HEK293 (cell line): ENCODE results near the gene TMEM119.

ENCODE experiments used
- CTCF ChIA-PET: fragments of 350-600 bp; formaldehyde crosslinking; extraction: SDS; loops from one replicate; lab custom pipeline; 2021; ENCODE audit warnings: antibody characterized with exemption; lab: Yijun Ruan, JAX
- POLR2A ChIA-PET: fragments of 300-600 bp; formaldehyde crosslinking; extraction: SDS; loops from one replicate; lab custom pipeline; 2020; ENCODE audit warnings: antibody characterized with exemption, inconsistent platforms; lab: Yijun Ruan, JAX
- H3K27ac ChIP-seq: fragments of 200-500 bp; sonication (Bioruptor generic); 2 replicates; pipeline ENCODE4 v1.5.1; 2014; ENCODE audit warnings: low read depth, low read length, control low read depth, inconsistent platforms; ENCODE audit errors: extremely low read depth
- H3K36me3 ChIP-seq, 2 experiments: fragments of 200-500 bp in 1 of 2; sonication (Bioruptor generic) in 1 of 2; 1 replicate in 1 of 2; 2 replicates in 1 of 2; pipeline ENCODE4 v1.5.1; 2014 to 2017; ENCODE audit warnings: inconsistent platforms in 2 of 2, low read length in 2 of 2; ENCODE audit not compliant: control insufficient read depth in 2 of 2, insufficient read depth in 1 of 2
- H3K4me1 ChIP-seq: fragments of 200-500 bp; sonication (Bioruptor generic); 2 replicates; pipeline ENCODE4 v1.5.1; 2014; ENCODE audit warnings: mild to moderate bottlenecking, low read length, inconsistent platforms; ENCODE audit not compliant: control insufficient read depth, insufficient read depth
- H3K4me3 ChIP-seq: 2 replicates; pipeline ENCODE4 v1.5.1; 2011; ENCODE audit warnings: low read depth, mild to moderate bottlenecking, control low read depth, low read length, moderate library complexity
- H3K9me3 ChIP-seq: fragments of 200-500 bp; sonication (Bioruptor generic); 2 replicates; pipeline ENCODE4 v1.5.1; 2014; ENCODE audit warnings: low read depth, low read length, inconsistent platforms; ENCODE audit not compliant: control insufficient read depth, insufficient read depth
- KLF8 ChIP-seq: fragments of 450-650 bp; formaldehyde crosslinking; IDR thresholded peaks from 2 replicates; pipeline ENCODE4 v1.5.1; 2016; ENCODE audit warnings: missing biosample characterization, missing genetic modification characterization
- OVOL3 ChIP-seq: fragments of 450-650 bp; formaldehyde crosslinking; IDR thresholded peaks from 2 replicates; pipeline ENCODE4 v1.5.1; 2016; ENCODE audit warnings: missing biosample characterization, missing genetic modification characterization
- TRIM28 ChIP-seq: IDR thresholded peaks from 2 replicates; pipeline ENCODE4 v1.6.1; 2011; ENCODE audit warnings: low read length, control low read depth, borderline replicate concordance
- ZNF112 ChIP-seq: fragments of 450-650 bp; formaldehyde crosslinking; IDR thresholded peaks from 2 replicates; pipeline ENCODE4 v1.5.0; 2017; ENCODE audit warnings: missing biosample characterization, missing genetic modification characterization
- ZNF138 ChIP-seq: fragments of 450-650 bp; formaldehyde crosslinking; IDR thresholded peaks from 2 replicates; pipeline ENCODE4 v1.5.1; 2016; ENCODE audit warnings: missing biosample characterization, missing genetic modification characterization, borderline replicate concordance
- ZNF18 ChIP-seq: fragments of 450-650 bp; formaldehyde crosslinking; IDR thresholded peaks from 2 replicates; pipeline ENCODE4 v1.5.1; 2016; ENCODE audit warnings: missing biosample characterization, missing genetic modification characterization
- ZNF221 ChIP-seq: fragments of 450-650 bp; formaldehyde crosslinking; IDR thresholded peaks from 2 replicates; pipeline ENCODE4 v1.5.1; 2017; ENCODE audit warnings: missing biosample characterization, missing genetic modification characterization, borderline replicate concordance
- ZNF280C ChIP-seq: fragments of 450-650 bp; formaldehyde crosslinking; IDR thresholded peaks from 2 replicates; pipeline ENCODE4 v1.5.1; 2016; ENCODE audit warnings: missing biosample characterization, missing genetic modification characterization
- ZNF280D ChIP-seq: fragments of 450-650 bp; formaldehyde crosslinking; IDR thresholded peaks from 2 replicates; pipeline ENCODE4 v1.5.1; 2016; ENCODE audit warnings: missing biosample characterization, missing genetic modification characterization
- ZNF311 ChIP-seq: fragments of 450-650 bp; formaldehyde crosslinking; IDR thresholded peaks from 2 replicates; pipeline ENCODE4 v1.5.1; 2017; ENCODE audit warnings: missing biosample characterization, missing genetic modification characterization, borderline replicate concordance
- ZNF398 ChIP-seq: fragments of 450-650 bp; formaldehyde crosslinking; IDR thresholded peaks from 2 replicates; pipeline ENCODE4 v1.5.1; 2017; ENCODE audit warnings: missing biosample characterization, missing genetic modification characterization
- ZNF521 ChIP-seq: fragments of 450-650 bp; formaldehyde crosslinking; IDR thresholded peaks from 2 replicates; pipeline ENCODE4 v1.5.1; 2017; ENCODE audit warnings: missing biosample characterization, mild to moderate bottlenecking, missing genetic modification characterization
- ZNF558 ChIP-seq: fragments of 450-650 bp; formaldehyde crosslinking; IDR thresholded peaks from 2 replicates; pipeline ENCODE4 v1.5.1; 2016; ENCODE audit warnings: missing biosample characterization, missing genetic modification characterization
- ZNF560 ChIP-seq: fragments of 450-650 bp; formaldehyde crosslinking; IDR thresholded peaks from 2 replicates; pipeline ENCODE4 v1.5.1; 2017; ENCODE audit warnings: missing biosample characterization, missing genetic modification characterization, borderline replicate concordance
- ZNF621 ChIP-seq: fragments of 450-650 bp; formaldehyde crosslinking; IDR thresholded peaks from 2 replicates; pipeline ENCODE4 v1.5.1; 2017; ENCODE audit warnings: missing biosample characterization, missing genetic modification characterization
- ZNF707 ChIP-seq: fragments of 450-650 bp; formaldehyde crosslinking; IDR thresholded peaks from 2 replicates; pipeline ENCODE4 v1.5.1; 2016; ENCODE audit warnings: missing biosample characterization, missing genetic modification characterization
- ZNF791 ChIP-seq: fragments of 450-650 bp; formaldehyde crosslinking; IDR thresholded peaks from 2 replicates; pipeline ENCODE4 v1.5.1; 2016; ENCODE audit warnings: missing biosample characterization, missing genetic modification characterization
- ZSCAN23 ChIP-seq: fragments of 450-650 bp; formaldehyde crosslinking; IDR thresholded peaks from 2 replicates; pipeline ENCODE4 v1.5.1; 2016; ENCODE audit warnings: missing biosample characterization, missing genetic modification characterization
- ZSCAN4 ChIP-seq: fragments of 450-650 bp; formaldehyde crosslinking; IDR thresholded peaks from 2 replicates; pipeline ENCODE4 v1.5.1; 2017; ENCODE audit warnings: missing biosample characterization, missing genetic modification characterization

TMEM119 gene

GRCh38 chr12:108586306-108586705, 11.6 kb downstream of the TMEM119 start:
- H3K36me3 ChIP-seq, result no peaks in the 10 kb centered on the region
- H3K4me3 ChIP-seq, result no peak overlapping the region
- H3K4me1 ChIP-seq, result no peaks in the 10 kb centered on the region
- TF ChIP-seq ZNF558 (tag by site-specific recombination) (no peak), KLF8 (no peak), ZNF560 (tag by site-specific recombination) (no peak), ZNF791 (tag by site-specific recombination) (no peak), ZSCAN23 (no peak), ZNF707 (tag by site-specific recombination) (no peak), ZNF311 (tag by site-specific recombination) (no peak), ZNF280D (no peak), ZNF521 (tag by site-specific recombination) (no peak), ZNF621 (tag by site-specific recombination) (no peak), ZNF280C (tag by site-specific recombination) (no peak), ZSCAN4 (tag by site-specific recombination) (no peak), TRIM28 (no peak), ZNF398 (no peak), ZNF112 (no peak), ZNF221 (tag by site-specific recombination) (no peak), OVOL3 (no peak), ZNF18 (tag by site-specific recombination) (no peak), ZNF138 (no peak)
- TF ChIP-seq, all 188 proteins: peak for 0
- H3K9me3 ChIP-seq, result no peaks in the 10 kb centered on the region
- no peak overlapping the region for H3K27ac ChIP-seq
- ChIA-PET POLR2A (no interaction called here), CTCF (interaction anchor here (0.9 to 1.0 kb wide), 3 partner anchors 22 to 31 kb away, joined by 3 to 4 read pairs (median 4); no protein-coding TSS in a partner anchor)
